Endodermal cell (in vitro differentiated cells): Measurements from ENCODE around the gene CCL14. TPM values are rescaled to one million over a fixed set of nuclear protein-coding genes. Genes with fewer than 3 reads are reported as not detected.

Experiments
- DNase-seq: peaks from one replicate; pipeline ENCODE4 v3.0.0-alpha.2; 2017
- H3K27ac ChIP-seq: 2 replicates; pipeline ENCODE4 v1.5.1; 2013; ENCODE audit warnings: mild to moderate bottlenecking, low read depth, low read length, moderate library complexity
- H3K27me3 ChIP-seq: 2 replicates; pipeline ENCODE4 v1.6.1; 2013; ENCODE audit warnings: mild to moderate bottlenecking, low read length, moderate library complexity; ENCODE audit not compliant: insufficient read depth, control insufficient read depth, poor library complexity, severe bottlenecking
- H3K36me3 ChIP-seq: 2 replicates; pipeline ENCODE4 v1.7.0; 2013; ENCODE audit warnings: mild to moderate bottlenecking, low read length, moderate library complexity; ENCODE audit not compliant: control insufficient read depth, insufficient read depth
- H3K4me1 ChIP-seq: one replicate; pipeline ENCODE4 v1.7.0; 2013; ENCODE audit warnings: low read length; ENCODE audit not compliant: control insufficient read depth, insufficient read depth
- H3K4me3 ChIP-seq: 2 replicates; pipeline ENCODE4 v1.5.1; 2013; ENCODE audit warnings: mild to moderate bottlenecking, low read length, moderate library complexity
- H3K9ac ChIP-seq: 2 replicates; pipeline ENCODE4 v1.6.1; 2013; ENCODE audit warnings: mild to moderate bottlenecking, low read length, moderate library complexity; ENCODE audit not compliant: poor library complexity, severe bottlenecking; ENCODE audit errors: extremely low read depth
- H3K9me3 ChIP-seq: 2 replicates; pipeline ENCODE4 v1.6.1; 2013; ENCODE audit warnings: mild to moderate bottlenecking, low read length, moderate library complexity; ENCODE audit not compliant: control insufficient read depth
- H3K27ac Mint-ChIP-seq: 2 replicates; pipeline ENCODE4 v1.8.0; 2020; ENCODE audit warnings: mixed read lengths
- H3K27me3 Mint-ChIP-seq: 2 replicates; pipeline ENCODE4 v1.8.0; 2021; ENCODE audit warnings: mild to moderate bottlenecking, mixed read lengths; ENCODE audit not compliant: insufficient read depth
- H3K36me3 Mint-ChIP-seq: 2 replicates; pipeline ENCODE4 v1.8.0; 2020; ENCODE audit warnings: low read depth, mixed read lengths
- H3K4me1 Mint-ChIP-seq: 2 replicates; pipeline ENCODE4 v1.8.0; 2020; ENCODE audit warnings: mixed read lengths
- H3K4me3 Mint-ChIP-seq: 2 replicates; pipeline ENCODE4 v1.8.0; 2020; ENCODE audit warnings: mild to moderate bottlenecking, moderate library complexity, mixed read lengths
- H3K9me3 Mint-ChIP-seq: 2 replicates; pipeline ENCODE4 v1.8.0; 2020; ENCODE audit warnings: mild to moderate bottlenecking, mixed read lengths
- WGBS, 2 experiments: methylation state at CpG; one replicate each; pipeline versions ENCODE4 v1.1.5 to v1.1.7; 2013; ENCODE audit warnings: missing lambda C conversion rate in 2 of 2, mixed read lengths in 1 of 2; ENCODE audit not compliant: insufficient coverage in 1 of 2, insufficient read length in 1 of 2; 5-methylcytosine and 5-hydroxymethylcytosine counted together
- total RNA-seq, 2 donors: library from RNA; stranded (reverse); fragmentation: NEBNext Ultra II Directional in 1 of 2; extraction: Animal tissue kit (Norgen Biotek cat#: 25700) in 1 of 2; gene quantifications; 2 replicates in 1 of 2; 3 replicates in 1 of 2; pipeline ENCODE4 v1.2.1, GENCODE V29; 2021
- TF ChIP-seq, protein P1 (sequence below): fragments of 200-600 bp; sonication (generic); conservative IDR thresholded peaks from 2 replicates; pipeline ENCODE4 v1.5.0; 2021; ENCODE audit warnings: antibody characterized with exemption, mild to moderate bottlenecking

CCL14 gene
- total RNA-seq, 2 donors from 2014 or later, result not detected

DNA sequence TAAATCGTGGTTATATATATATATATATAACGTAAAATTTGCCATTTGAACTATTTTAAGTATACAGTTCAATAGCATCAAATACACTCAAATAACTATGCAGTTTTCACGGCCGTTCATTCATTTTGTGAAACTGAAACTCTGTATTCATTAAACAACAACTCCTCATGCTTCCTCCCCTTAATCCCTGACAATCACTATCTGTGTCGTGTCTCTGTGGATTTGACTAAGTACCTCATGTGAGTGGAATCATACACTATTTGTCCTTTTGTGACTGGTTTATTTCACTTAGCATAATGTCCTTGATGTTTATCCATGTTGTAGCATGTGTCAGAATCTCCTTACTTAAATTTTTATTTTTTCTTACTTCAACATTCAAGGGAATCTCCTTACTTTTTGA is 28.4 kb upstream of the CCL14 start:
- no peak for DNase-seq
- H3K4me1 ChIP-seq, result no peaks in the 10 kb centered on the region
- H3K9me3 ChIP-seq, result peaks cover 6% of the 10 kb centered on the region
- WGBS, 2 experiments, result 89 to 95% methylated on average over 3 to 4 of the region's 5 CpGs
- peaks cover 23% of the 10 kb centered on the region for H3K27me3 Mint-ChIP-seq
- no peak overlapping the region for H3K4me3 ChIP-seq
- H3K27me3 ChIP-seq, result peaks cover 9% of the 10 kb centered on the region
- peaks cover 38% of the 10 kb centered on the region for H3K9me3 Mint-ChIP-seq
- no peaks in the 10 kb centered on the region for H3K4me1 Mint-ChIP-seq
- H3K36me3 ChIP-seq, result no peaks in the 10 kb centered on the region
- H3K9ac ChIP-seq, result no peak overlapping the region
- H3K27ac ChIP-seq, result no peak overlapping the region
- H3K4me3 Mint-ChIP-seq, result no peak overlapping the region
- H3K36me3 Mint-ChIP-seq, result no peaks in the 10 kb centered on the region
- TF ChIP-seq, protein P1, sequence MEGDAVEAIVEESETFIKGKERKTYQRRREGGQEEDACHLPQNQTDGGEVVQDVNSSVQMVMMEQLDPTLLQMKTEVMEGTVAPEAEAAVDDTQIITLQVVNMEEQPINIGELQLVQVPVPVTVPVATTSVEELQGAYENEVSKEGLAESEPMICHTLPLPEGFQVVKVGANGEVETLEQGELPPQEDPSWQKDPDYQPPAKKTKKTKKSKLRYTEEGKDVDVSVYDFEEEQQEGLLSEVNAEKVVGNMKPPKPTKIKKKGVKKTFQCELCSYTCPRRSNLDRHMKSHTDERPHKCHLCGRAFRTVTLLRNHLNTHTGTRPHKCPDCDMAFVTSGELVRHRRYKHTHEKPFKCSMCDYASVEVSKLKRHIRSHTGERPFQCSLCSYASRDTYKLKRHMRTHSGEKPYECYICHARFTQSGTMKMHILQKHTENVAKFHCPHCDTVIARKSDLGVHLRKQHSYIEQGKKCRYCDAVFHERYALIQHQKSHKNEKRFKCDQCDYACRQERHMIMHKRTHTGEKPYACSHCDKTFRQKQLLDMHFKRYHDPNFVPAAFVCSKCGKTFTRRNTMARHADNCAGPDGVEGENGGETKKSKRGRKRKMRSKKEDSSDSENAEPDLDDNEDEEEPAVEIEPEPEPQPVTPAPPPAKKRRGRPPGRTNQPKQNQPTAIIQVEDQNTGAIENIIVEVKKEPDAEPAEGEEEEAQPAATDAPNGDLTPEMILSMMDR, result no peak
- H3K27ac Mint-ChIP-seq, result no peak overlapping the region

DNA sequence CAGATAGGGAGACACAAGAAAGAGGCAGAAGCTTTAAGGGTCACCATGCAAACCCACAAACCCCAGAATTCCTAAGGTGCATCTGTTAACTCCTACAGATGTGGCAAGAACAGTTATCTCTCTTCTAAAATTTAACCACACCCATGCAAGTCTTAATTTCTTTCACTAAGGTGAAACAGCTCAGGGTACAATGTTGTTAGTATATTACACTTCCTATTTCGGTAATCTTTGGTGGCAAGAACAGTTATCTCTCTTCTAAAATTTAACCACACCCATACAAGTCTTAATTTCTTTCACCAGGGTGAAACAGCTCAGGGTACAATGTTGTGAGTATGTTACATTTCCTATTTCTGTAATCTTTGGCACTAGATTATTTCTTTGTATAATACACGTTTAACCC is 24.7 kb upstream of the CCL14 start:
- TF ChIP-seq, protein P1, result no peak
- Mint-ChIP-seq H3K9me3 (peaks cover 64% of the 10 kb centered on the region), H3K27ac (no peak overlapping the region), H3K4me1 (no peaks in the 10 kb centered on the region), H3K36me3 (no peaks in the 10 kb centered on the region), H3K27me3 (peaks cover 16% of the 10 kb centered on the region), H3K4me3 (no peak overlapping the region)
- Histone ChIP-seq H3K36me3 (no peaks in the 10 kb centered on the region), H3K9me3 (peaks cover 24% of the 10 kb centered on the region), H3K27ac (no peak overlapping the region), H3K4me3 (no peak overlapping the region), H3K4me1 (no peaks in the 10 kb centered on the region), H3K9ac (no peak overlapping the region), H3K27me3 (no peaks in the 10 kb centered on the region)
- WGBS, 2 experiments, result 89 to 100% methylated on average over 1 of the region's 2 CpGs
- DNase-seq, result no peak

DNA sequence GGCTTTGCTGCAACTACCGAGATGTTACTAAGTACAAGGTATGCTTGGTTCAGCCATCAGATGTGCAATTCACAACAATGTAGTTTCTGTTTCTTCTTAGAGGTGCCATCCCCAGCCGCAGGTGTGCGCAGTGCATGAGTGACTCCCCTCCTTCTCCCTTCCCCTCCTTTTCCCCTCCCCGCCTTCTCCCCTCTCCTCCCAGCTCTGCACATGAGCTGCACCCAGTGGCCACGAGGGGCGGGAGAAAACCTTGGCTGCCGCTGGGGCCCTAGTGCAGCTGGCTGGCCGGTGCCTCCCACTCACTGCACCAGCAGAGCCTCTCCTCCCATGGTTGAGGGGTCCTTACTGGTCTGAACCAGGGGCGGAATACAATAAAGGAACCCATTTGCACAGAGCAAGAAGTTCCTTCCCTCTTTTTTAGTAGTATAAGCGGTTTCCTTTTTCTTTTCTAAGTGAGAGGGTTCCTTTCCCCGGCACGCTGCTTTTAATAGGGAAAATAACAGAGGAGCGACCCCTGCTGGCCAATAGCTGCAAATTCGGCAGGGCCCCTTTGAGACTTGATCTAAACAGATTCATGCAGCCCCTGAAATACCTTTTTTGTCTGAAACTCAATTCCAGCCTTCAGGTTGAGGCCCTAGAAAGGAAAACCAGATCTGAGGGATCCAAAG is 22.6 kb upstream of the CCL14 start:
- Mint-ChIP-seq H3K27me3 (peaks cover 16% of the 10 kb centered on the region), H3K4me1 (no peaks in the 10 kb centered on the region), H3K4me3 (no peak overlapping the region), H3K36me3 (no peaks in the 10 kb centered on the region), H3K27ac (no peak overlapping the region), H3K9me3 (peaks cover 64% of the 10 kb centered on the region)
- Histone ChIP-seq H3K9me3 (peaks cover 24% of the 10 kb centered on the region), H3K27me3 (peaks cover 7% of the 10 kb centered on the region), H3K4me3 (no peak overlapping the region), H3K9ac (no peak overlapping the region), H3K27ac (no peak overlapping the region), H3K4me1 (no peaks in the 10 kb centered on the region), H3K36me3 (no peaks in the 10 kb centered on the region)
- WGBS, 2 experiments, result 72 to 77% methylated on average over 9 to 14 of the region's 14 CpGs
- DNase-seq, result peak; percentile 77
- TF ChIP-seq, protein P1, result peak; percentile 74
